Urinary bladder (tissue), 4 donors: ENCODE results near the gene ADAMTS17. TPM values are rescaled to one million over a fixed set of nuclear protein-coding genes. Genes with fewer than 3 reads are reported as not detected.

Source experiments
- DNase-seq: peaks from one replicate; pipeline ENCODE4 v3.0.0-alpha.2; 2015; ENCODE audit errors: extremely low spot score
- H3K27ac ChIP-seq: one replicate; pipeline ENCODE4 v1.5.1; 2013; ENCODE audit warnings: low read depth, mild to moderate bottlenecking, moderate library complexity
- H3K36me3 ChIP-seq: one replicate; pipeline ENCODE4 v1.6.1; 2013; ENCODE audit warnings: mild to moderate bottlenecking, moderate library complexity; ENCODE audit not compliant: insufficient read depth
- H3K4me1 ChIP-seq: one replicate; pipeline ENCODE4 v1.6.1; 2013; ENCODE audit warnings: mild to moderate bottlenecking, moderate library complexity; ENCODE audit not compliant: insufficient read depth
- H3K4me3 ChIP-seq: one replicate; pipeline ENCODE4 v1.5.1; 2013; ENCODE audit warnings: low read depth, low read length
- WGBS: extraction: QIAGEN DNeasy Blood & Tissue Kit; methylation state at CpG from one replicate; pipeline ENCODE4 v1.1.7; 2013; 5-methylcytosine and 5-hydroxymethylcytosine counted together
- polyA plus RNA-seq: library from polyadenylated mRNA; stranded (reverse); fragments of 200-250 nt; gene quantifications from one replicate; pipeline ENCODE4 v1.2.3, GENCODE V29; 2013
- total RNA-seq: library from RNA; depleted of rRNA; stranded (reverse); fragments of >200 nt; gene quantifications from one replicate; pipeline ENCODE4 v1.2.3, GENCODE V29; 2014
- donor health status: healthy with polysubstance abuse.
- donor health status: healthy.

ADAMTS17 gene
- total and polyA plus RNA-seq, 2 donors = 2.8 to 10.7 TPM

DNA sequence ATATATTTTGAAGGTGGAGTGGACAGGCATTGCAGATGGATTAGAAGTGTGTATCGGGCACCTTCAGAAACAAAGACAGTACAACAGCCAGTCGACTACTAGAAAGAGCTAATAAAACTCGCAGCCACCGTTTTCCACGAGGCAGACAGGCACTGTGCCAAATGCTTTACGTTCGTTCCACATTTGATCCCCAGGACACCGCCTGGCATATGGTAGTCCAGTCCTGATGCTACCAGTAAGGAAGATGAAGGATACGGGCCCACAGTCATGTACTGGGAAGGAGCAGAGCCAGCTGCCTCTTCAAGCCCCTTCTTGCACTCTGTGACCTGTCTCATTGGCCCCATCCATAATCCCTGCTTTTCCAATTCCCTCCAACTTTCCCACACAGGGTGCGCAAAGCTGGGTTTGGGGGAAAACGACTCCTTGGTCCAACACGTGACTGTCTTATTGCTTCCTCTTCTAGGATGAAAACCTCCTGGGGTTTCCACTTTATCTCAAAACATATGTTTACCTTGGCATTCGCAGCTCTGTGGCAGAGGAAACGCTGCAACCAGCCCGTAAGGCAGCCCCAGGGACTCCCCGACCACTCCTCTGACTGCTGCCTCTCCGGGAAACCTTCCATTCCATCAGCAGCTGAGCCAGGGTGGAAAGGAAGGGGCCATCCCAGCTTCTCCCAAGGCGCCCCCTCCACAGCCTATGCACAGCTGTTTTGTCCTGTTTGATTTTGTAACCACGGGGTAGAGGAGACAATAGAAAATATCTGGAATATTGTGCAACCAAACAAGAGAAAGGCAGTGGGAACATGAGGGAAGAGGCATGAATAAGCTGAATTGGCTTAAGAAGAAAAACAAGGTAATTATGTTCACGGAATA is 107.4 kb downstream of the ADAMTS17 start:
- no peak overlapping the region for H3K27ac ChIP-seq
- no peak for DNase-seq
- H3K36me3 ChIP-seq = no peaks in the 10 kb centered on the region
- no peaks in the 10 kb centered on the region for H3K4me1 ChIP-seq
- no peak overlapping the region for H3K4me3 ChIP-seq
- 39% methylated on average over 20 of the region's 20 CpGs for WGBS

DNA sequence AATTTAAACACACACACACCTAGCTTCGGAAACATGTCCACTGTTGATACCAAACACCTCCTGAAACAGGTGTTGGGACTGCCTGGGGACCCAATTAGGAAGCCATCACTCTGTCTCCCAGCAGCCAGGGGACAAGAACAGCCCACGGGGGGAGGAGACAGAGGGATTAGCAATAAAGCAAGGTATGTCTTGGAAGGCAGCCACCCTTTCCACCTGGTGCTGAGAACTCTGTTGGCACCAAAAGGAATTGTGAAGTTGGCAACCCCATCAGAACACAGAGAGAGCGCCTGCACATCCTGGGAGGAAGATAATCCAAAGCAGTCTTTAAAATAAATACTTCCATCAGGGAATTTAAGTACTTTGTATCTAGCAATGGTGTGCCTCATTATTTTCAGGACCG is 111.0 kb downstream of the ADAMTS17 start:
- 76% methylated on average over 4 of the region's 4 CpGs for WGBS
- no peak for DNase-seq

GRCh38 chr15:100229181-100230163 is 112.3 kb downstream of the ADAMTS17 start:
- no peak for DNase-seq
- WGBS = 88% methylated on average over 9 of the region's 9 CpGs
- Histone ChIP-seq H3K4me3 (no peak overlapping the region), H3K4me1 (peaks cover 1% of the 10 kb centered on the region), H3K36me3 (no peaks in the 10 kb centered on the region), H3K27ac (no peak overlapping the region)

More for the DNA sequence above, 111.0 kb downstream of the ADAMTS17 start:
- no peaks in the 10 kb centered on the region for H3K4me1 ChIP-seq
- no peak overlapping the region for H3K27ac ChIP-seq
- no peaks in the 10 kb centered on the region for H3K36me3 ChIP-seq
- H3K4me3 ChIP-seq = no peak overlapping the region

DNA sequence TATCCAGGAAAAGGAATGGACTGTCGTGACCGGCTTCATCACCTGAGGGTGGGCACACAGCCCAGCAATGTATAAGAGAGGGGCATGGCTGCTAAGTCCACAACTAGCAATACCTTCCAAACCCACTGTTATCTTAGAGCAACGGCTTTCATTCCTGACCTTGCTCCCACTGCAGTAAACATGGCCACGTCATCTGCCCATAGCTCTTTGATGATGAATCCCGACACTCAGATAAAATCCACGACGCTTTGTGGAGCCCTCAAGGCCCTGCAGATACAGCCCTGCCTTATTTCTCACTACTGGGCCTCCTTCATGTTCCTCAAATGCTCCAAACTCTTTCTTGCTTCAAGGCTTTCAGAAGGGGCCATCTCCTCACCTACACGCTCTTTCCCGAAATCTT is 114.0 kb downstream of the ADAMTS17 start:
- H3K36me3 ChIP-seq = no peaks in the 10 kb centered on the region
- no peak overlapping the region for H3K4me3 ChIP-seq
- no peak overlapping the region for H3K27ac ChIP-seq
- H3K4me1 ChIP-seq = peaks cover 1% of the 10 kb centered on the region
- WGBS = 92% methylated on average over 9 of the region's 9 CpGs
- no peak for DNase-seq

DNA sequence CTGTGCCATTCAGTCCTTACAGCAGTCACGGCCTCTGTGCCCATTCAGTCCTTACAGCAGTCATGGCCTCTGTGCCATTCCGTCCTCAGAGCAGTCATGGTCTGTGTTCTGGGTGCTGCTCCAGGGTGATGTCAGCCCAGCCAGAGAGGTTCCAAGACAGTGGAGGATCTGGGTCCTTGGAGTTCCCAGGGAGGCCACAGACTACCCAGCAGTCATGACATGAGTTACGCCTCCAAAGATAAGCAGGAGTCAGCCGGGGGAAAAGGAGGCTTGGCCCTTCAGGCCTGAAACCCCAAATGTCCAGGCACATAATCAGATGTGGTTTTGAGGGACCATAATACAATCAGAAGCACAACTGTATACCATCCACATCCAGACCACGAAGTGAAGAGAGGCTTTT is 115.7 kb downstream of the ADAMTS17 start:
- peaks cover 1% of the 10 kb centered on the region for H3K4me1 ChIP-seq
- H3K36me3 ChIP-seq = no peaks in the 10 kb centered on the region
- H3K27ac ChIP-seq = no peak overlapping the region
- H3K4me3 ChIP-seq = no peak overlapping the region
- no peak for DNase-seq
- 93% methylated on average over 5 of the region's 5 CpGs for WGBS

DNA sequence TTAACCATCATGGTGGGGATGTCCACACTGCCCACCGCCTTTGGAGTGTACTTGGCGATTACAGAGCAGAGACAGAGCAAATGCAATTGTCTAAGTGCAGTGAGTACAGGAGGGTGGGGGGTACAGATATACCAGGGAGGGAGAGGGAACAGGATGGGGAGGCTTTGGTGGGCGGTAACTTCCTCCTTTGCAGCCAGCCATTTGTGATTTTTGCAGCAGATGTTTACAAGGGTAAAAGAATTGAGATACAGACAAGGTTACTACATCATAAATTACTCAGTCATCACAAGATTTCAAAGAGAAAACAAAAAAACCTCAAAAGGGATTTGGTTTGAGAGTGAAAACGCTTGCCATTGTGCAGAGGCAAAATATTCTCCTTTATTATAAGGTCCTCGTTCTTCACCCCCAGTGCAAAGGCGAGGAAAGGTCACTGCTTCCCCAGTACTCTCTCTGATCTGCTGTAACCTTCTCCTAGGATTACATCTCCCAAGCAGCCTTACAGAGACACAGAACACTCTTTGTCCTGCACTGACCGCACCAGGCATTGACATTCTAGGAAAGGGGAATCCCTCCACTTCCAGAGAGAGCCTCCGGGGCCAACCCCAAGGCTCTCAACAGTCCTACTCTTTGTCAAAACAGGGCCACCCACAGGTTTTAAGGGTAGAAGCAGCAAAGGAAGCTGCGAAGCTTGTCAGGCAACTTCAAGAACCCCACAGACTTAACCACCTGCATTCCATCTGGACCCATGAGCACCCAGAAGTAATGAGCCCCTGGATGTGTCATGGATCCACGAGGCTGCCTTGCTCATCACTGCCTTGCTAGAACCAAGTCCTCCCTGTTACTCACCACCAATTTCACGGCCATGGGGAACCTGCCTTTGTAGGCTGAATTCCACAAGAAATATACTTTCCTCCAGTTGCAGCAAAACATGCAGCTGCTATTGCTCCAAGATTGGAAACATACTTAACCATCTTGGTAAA is 117.3 kb downstream of the ADAMTS17 start:
- Histone ChIP-seq H3K36me3 (no peaks in the 10 kb centered on the region), H3K4me3 (no peak overlapping the region), H3K4me1 (peaks cover 1% of the 10 kb centered on the region), H3K27ac (no peak overlapping the region)
- WGBS = 70% methylated on average over 11 of the region's 11 CpGs
- no peak for DNase-seq

GRCh38 chr15:100222349-100222715 is 119.4 kb downstream of the ADAMTS17 start:
- H3K36me3 ChIP-seq = no peaks in the 10 kb centered on the region
- peaks cover 1% of the 10 kb centered on the region for H3K4me1 ChIP-seq
- WGBS = 91% methylated on average over 8 of the region's 8 CpGs
- H3K27ac ChIP-seq = no peak overlapping the region
- no peak overlapping the region for H3K4me3 ChIP-seq
- DNase-seq = no peak

DNA sequence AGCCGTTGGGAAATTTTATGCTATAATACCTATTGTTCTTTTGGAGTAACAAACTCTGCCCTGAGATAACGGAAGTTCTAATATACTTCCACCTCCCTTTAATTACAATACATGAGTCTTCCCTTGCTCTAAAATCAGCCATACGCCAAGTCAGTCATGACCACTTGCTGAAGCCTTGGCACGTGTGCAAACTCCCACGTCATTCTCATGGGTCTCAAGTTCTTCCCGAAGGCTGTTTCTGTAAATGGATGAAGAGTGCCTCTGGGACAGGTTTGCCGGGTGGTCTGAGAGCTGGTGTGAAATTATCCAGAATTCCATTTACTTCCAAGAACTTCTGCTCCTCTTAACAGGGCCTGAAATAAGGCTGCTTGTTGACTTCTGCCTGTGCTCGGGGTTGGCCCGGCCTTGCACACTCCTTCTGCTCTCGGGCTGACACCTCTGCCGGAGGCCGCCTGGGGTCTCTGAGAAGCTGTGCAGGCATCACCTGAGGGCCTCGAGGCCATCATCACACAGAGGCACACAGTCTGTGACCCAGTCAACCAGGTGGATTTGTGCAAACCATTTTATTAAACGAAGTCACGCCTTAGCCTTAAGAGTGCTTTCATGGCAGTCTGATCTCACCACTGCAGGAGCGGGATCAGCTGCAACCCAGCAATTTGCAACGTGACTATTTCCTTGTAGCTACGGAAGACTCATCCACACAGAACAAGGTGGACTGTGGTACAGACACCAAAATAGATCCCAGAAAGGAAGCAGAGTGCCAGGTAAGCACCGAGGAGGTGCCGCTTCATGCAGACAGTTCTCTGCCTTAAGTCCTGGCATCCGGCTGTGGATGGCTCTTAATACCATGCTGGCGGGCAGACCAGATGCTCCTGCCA is 120.1 kb downstream of the ADAMTS17 start:
- H3K4me1 ChIP-seq = peaks cover 1% of the 10 kb centered on the region
- no peak for DNase-seq
- H3K4me3 ChIP-seq = no peak overlapping the region
- no peaks in the 10 kb centered on the region for H3K36me3 ChIP-seq
- H3K27ac ChIP-seq = no peak overlapping the region
- WGBS = 90% methylated on average over 22 of the region's 22 CpGs

GRCh38 chr15:100220058-100220768 is 121.6 kb downstream of the ADAMTS17 start:
- H3K4me3 ChIP-seq = no peak overlapping the region
- H3K36me3 ChIP-seq = no peaks in the 10 kb centered on the region
- WGBS = 88% methylated on average over 14 of the region's 14 CpGs
- H3K27ac ChIP-seq = no peak overlapping the region
- DNase-seq = no peak
- H3K4me1 ChIP-seq = peaks cover 1% of the 10 kb centered on the region

GRCh38 chr15:100218434-100218833 is 123.3 kb downstream of the ADAMTS17 start:
- Histone ChIP-seq H3K27ac (no peak overlapping the region), H3K4me1 (no peaks in the 10 kb centered on the region), H3K36me3 (no peaks in the 10 kb centered on the region), H3K4me3 (no peak overlapping the region)
- no peak for DNase-seq
- 68% methylated on average over 5 of the region's 5 CpGs for WGBS

- no peaks in the 10 kb centered on the region for H3K36me3 ChIP-seq
- H3K4me3 ChIP-seq = no peak overlapping the region
- no peaks in the 10 kb centered on the region for H3K4me1 ChIP-seq
- H3K27ac ChIP-seq = no peak overlapping the region
- no peak for DNase-seq
- WGBS = 83% methylated on average over 8 of the region's 8 CpGs
Measured at GRCh38 chr15:100216182-100216581, 125.6 kb downstream of the ADAMTS17 start.

DNA sequence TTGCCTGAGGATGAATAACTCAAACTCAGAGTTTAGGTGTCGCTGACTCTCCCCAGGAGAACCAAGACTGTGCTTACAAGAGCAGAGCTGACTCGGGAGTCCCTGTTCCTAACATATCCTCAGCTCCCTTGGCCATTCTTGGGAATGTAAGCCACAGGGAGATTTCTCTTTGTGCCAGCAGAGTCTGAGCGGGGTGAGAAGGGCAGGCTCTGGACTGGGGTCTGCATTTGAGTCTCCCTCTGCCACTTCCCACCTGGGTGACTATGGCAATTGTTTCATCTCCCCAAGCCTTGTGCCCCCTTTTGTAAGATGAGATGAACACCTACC is 126.0 kb downstream of the ADAMTS17 start:
- no peak overlapping the region for H3K4me3 ChIP-seq
- no peaks in the 10 kb centered on the region for H3K36me3 ChIP-seq
- H3K4me1 ChIP-seq = no peaks in the 10 kb centered on the region
- H3K27ac ChIP-seq = no peak overlapping the region
- DNase-seq = no peak
- 90% methylated on average over 3 of the region's 3 CpGs for WGBS
